ENCODE results near the gene CD226. TPM values are rescaled to one million over a fixed set of nuclear protein-coding genes. Genes with fewer than 3 reads are reported as not detected.

Gene CD226
- total RNA-seq, 1 donor from 2014 or later, result 0.05 TPM

GRCh38 chr18:69830189-69830588 lies 117.5 kb downstream of the CD226 start:
- H3K27me3 Mint-ChIP-seq (ENCODE audit: unreplicated experiment), result no peaks in the 10 kb centered on the region
- DNase-seq, result no peak

GRCh38 chr18:69820538-69820937 lies 127.1 kb downstream of the CD226 start:
- H3K4me3 Mint-ChIP-seq (ENCODE audit: unreplicated experiment), result no peak overlapping the region
- no peaks in the 10 kb centered on the region for H3K4me1 Mint-ChIP-seq (ENCODE audit: low read depth, unreplicated experiment)
- no peak for TF ChIP-seq CTCF (IDR thresholded peaks at IDR 0.05; ENCODE audit: partially characterized antibody, unreplicated experiment)
- H3K36me3 Mint-ChIP-seq (ENCODE audit: unreplicated experiment), result no peaks in the 10 kb centered on the region
- peaks cover 5% of the 10 kb centered on the region for H3K9me3 Mint-ChIP-seq (ENCODE audit: unreplicated experiment)
- H3K27me3 Mint-ChIP-seq (ENCODE audit: unreplicated experiment), result peaks cover 2% of the 10 kb centered on the region
- no peak overlapping the region for H3K27ac Mint-ChIP-seq (ENCODE audit: unreplicated experiment)
- no peak for DNase-seq

More at GRCh38 chr18:69830189-69830588, 117.5 kb downstream of the CD226 start:
- TF ChIP-seq CTCF (IDR thresholded peaks at IDR 0.05; ENCODE audit: partially characterized antibody, unreplicated experiment), result no peak
- Mint-ChIP-seq H3K36me3 (ENCODE audit: unreplicated experiment) (no peaks in the 10 kb centered on the region), H3K4me1 (ENCODE audit: low read depth, unreplicated experiment) (no peaks in the 10 kb centered on the region), H3K4me3 (ENCODE audit: unreplicated experiment) (no peak overlapping the region), H3K9me3 (ENCODE audit: unreplicated experiment) (no peaks in the 10 kb centered on the region), H3K27ac (ENCODE audit: unreplicated experiment) (no peak overlapping the region)

GRCh38 chr18:69819460-69819859 lies 128.2 kb downstream of the CD226 start:
- no peaks in the 10 kb centered on the region for H3K4me1 Mint-ChIP-seq (ENCODE audit: low read depth, unreplicated experiment)
- H3K36me3 Mint-ChIP-seq (ENCODE audit: unreplicated experiment), result no peaks in the 10 kb centered on the region
- no peak for TF ChIP-seq CTCF (IDR thresholded peaks at IDR 0.05; ENCODE audit: partially characterized antibody, unreplicated experiment)
- DNase-seq, result no peak
- H3K4me3 Mint-ChIP-seq (ENCODE audit: unreplicated experiment), result no peak overlapping the region
- peaks cover 7% of the 10 kb centered on the region for H3K9me3 Mint-ChIP-seq (ENCODE audit: unreplicated experiment)
- H3K27me3 Mint-ChIP-seq (ENCODE audit: unreplicated experiment), result peaks cover 2% of the 10 kb centered on the region
- no peak overlapping the region for H3K27ac Mint-ChIP-seq (ENCODE audit: unreplicated experiment)

GRCh38 chr18:69817335-69817940 lies 130.2 kb downstream of the CD226 start:
- Mint-ChIP-seq H3K4me3 (ENCODE audit: unreplicated experiment) (no peak overlapping the region), H3K27ac (ENCODE audit: unreplicated experiment) (no peak overlapping the region), H3K9me3 (ENCODE audit: unreplicated experiment) (peaks cover 5% of the 10 kb centered on the region), H3K4me1 (ENCODE audit: low read depth, unreplicated experiment) (no peaks in the 10 kb centered on the region), H3K27me3 (ENCODE audit: unreplicated experiment) (peaks cover 3% of the 10 kb centered on the region), H3K36me3 (ENCODE audit: unreplicated experiment) (no peaks in the 10 kb centered on the region)
- TF ChIP-seq CTCF (IDR thresholded peaks at IDR 0.05; ENCODE audit: partially characterized antibody, unreplicated experiment), result no peak
- no peak for DNase-seq

- H3K4me3 Mint-ChIP-seq (ENCODE audit: unreplicated experiment), result no peak overlapping the region
- no peaks in the 10 kb centered on the region for H3K4me1 Mint-ChIP-seq (ENCODE audit: low read depth, unreplicated experiment)
- no peaks in the 10 kb centered on the region for H3K36me3 Mint-ChIP-seq (ENCODE audit: unreplicated experiment)
- H3K27ac Mint-ChIP-seq (ENCODE audit: unreplicated experiment), result no peak overlapping the region
- peaks cover 3% of the 10 kb centered on the region for H3K27me3 Mint-ChIP-seq (ENCODE audit: unreplicated experiment)
- no peak for TF ChIP-seq CTCF (IDR thresholded peaks at IDR 0.05; ENCODE audit: partially characterized antibody, unreplicated experiment)
- peaks cover 3% of the 10 kb centered on the region for H3K9me3 Mint-ChIP-seq (ENCODE audit: unreplicated experiment)
- no peak for DNase-seq
Measured at GRCh38 chr18:69814861-69815385, 132.8 kb downstream of the CD226 start.
